Astrocyte (in vitro differentiated cells and primary cell): ENCODE measurements around the gene FAM168A. TPM values are rescaled to one million over a fixed set of nuclear protein-coding genes. Genes with fewer than 3 reads are reported as not detected.
"Not testable (repeated sequence)": the region's sequence is repeated elsewhere in the genome, so short reads cannot be mapped to it uniquely, and the experiment has no call there.

Experiments
- DNase-seq: peaks from one replicate; pipeline ENCODE4 v3.0.0-alpha.2; 2010; ENCODE audit warnings: low read depth
- FAIRE-seq: peaks from 2 replicates; lab custom pipeline; 2011; peaks lifted over from hg19 to GRCh38; lab: Jason Lieb, UNC
- H2AFZ ChIP-seq: 2 replicates; pipeline ENCODE4 v1.6.0; 2012; ENCODE audit warnings: low read depth, low read length, inconsistent platforms
- H3K27ac ChIP-seq: 2 replicates; pipeline ENCODE4 v1.5.1; 2011; ENCODE audit warnings: low read depth, low read length, inconsistent platforms
- H3K27me3 ChIP-seq: 2 replicates; pipeline ENCODE4 v1.6.0; 2011; ENCODE audit warnings: low read length, inconsistent platforms; ENCODE audit not compliant: insufficient read depth
- H3K36me3 ChIP-seq: 2 replicates; pipeline ENCODE4 v1.5.1; 2011; ENCODE audit warnings: low read length, inconsistent platforms; ENCODE audit not compliant: insufficient read depth
- H3K4me1 ChIP-seq: 2 replicates; pipeline ENCODE4 v1.5.1; 2011; ENCODE audit warnings: low read length, inconsistent platforms; ENCODE audit not compliant: insufficient read depth
- H3K4me2 ChIP-seq: 2 replicates; pipeline ENCODE4 v1.6.0; 2012; ENCODE audit warnings: low read length, inconsistent platforms
- H3K4me3 ChIP-seq: 2 replicates; pipeline ENCODE4 v1.5.1; 2011; ENCODE audit warnings: low read depth, mild to moderate bottlenecking, low read length, inconsistent platforms; ENCODE audit not compliant: insufficient read depth
- H3K79me2 ChIP-seq: 2 replicates; pipeline ENCODE4 v1.6.0; 2012; ENCODE audit warnings: mild to moderate bottlenecking, low read length, inconsistent platforms; ENCODE audit not compliant: insufficient read depth
- H3K9ac ChIP-seq: 2 replicates; pipeline ENCODE4 v1.6.0; 2012; ENCODE audit warnings: mild to moderate bottlenecking, low read length, inconsistent platforms
- H3K9me3 ChIP-seq: 2 replicates; pipeline ENCODE4 v1.5.1; 2012; ENCODE audit warnings: low read depth, mild to moderate bottlenecking, low read length, inconsistent platforms; ENCODE audit not compliant: insufficient read depth
- H4K20me1 ChIP-seq: 2 replicates; pipeline ENCODE4 v1.6.0; 2012; ENCODE audit warnings: low read length, inconsistent platforms; ENCODE audit not compliant: insufficient read depth
- H3K27ac Mint-ChIP-seq: one replicate; pipeline ENCODE4 v1.8.0; 2021; ENCODE audit warnings: mild to moderate bottlenecking, mixed read lengths; ENCODE audit not compliant: unreplicated experiment
- H3K27me3 Mint-ChIP-seq: one replicate; pipeline ENCODE4 v1.8.0; 2021; ENCODE audit warnings: low read depth, mixed read lengths; ENCODE audit not compliant: unreplicated experiment
- H3K36me3 Mint-ChIP-seq: one replicate; pipeline ENCODE4 v1.8.0; 2021; ENCODE audit warnings: low read depth, mixed read lengths; ENCODE audit not compliant: unreplicated experiment
- H3K4me1 Mint-ChIP-seq: one replicate; pipeline ENCODE4 v1.8.0; 2021; ENCODE audit warnings: low read depth, mixed read lengths; ENCODE audit not compliant: unreplicated experiment
- H3K4me3 Mint-ChIP-seq: one replicate; pipeline ENCODE4 v1.8.0; 2021; ENCODE audit warnings: mild to moderate bottlenecking, moderate library complexity, mixed read lengths; ENCODE audit not compliant: unreplicated experiment
- H3K9me3 Mint-ChIP-seq: one replicate; pipeline ENCODE4 v1.8.0; 2021; ENCODE audit warnings: mild to moderate bottlenecking, mixed read lengths; ENCODE audit not compliant: unreplicated experiment
- EZH2 ChIP-seq: IDR thresholded peaks from 2 replicates; pipeline ENCODE4 v1.6.1; 2012; ENCODE audit warnings: mild to moderate bottlenecking, low read length, inconsistent platforms; ENCODE audit not compliant: insufficient read depth
- total RNA-seq: library from RNA; stranded (reverse); gene quantifications from 2 replicates; pipeline ENCODE4 v1.2.1, GENCODE V29; 2021
- TF ChIP-seq, protein P1 (sequence below): IDR thresholded peaks from 2 replicates; pipeline ENCODE4 v1.5.1; 2011; ENCODE audit warnings: low read depth, mild to moderate bottlenecking, inconsistent platforms, low read length, moderate library complexity; ENCODE audit not compliant: insufficient read depth

The FAM168A gene
- total RNA-seq, 1 donor from 2014 or later: 44.8 TPM

DNA sequence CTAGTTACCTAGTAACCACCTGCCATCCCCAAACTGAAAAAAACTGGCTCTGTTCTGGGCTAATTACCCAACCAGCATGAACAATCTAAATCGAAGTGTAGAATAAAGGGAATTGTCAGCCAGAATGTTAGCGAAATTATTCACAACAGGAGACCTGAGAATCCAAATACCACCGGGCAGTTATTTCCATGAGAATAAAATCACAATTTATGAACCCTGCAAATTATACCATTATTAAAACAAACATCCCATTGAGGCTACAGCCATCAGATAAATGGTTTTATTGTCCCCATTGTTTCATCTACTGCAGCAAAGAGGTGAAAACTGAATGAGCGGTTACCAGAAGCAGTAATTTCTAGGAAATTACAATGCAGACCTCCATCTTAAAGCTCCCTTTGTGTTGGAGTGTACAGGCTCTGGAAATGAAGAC, 21.7 kb downstream of the FAM168A start:
- no peak for FAIRE-seq
- Mint-ChIP-seq H3K9me3 (peaks cover 4% of the 10 kb centered on the region), H3K36me3 (peaks cover 19% of the 10 kb centered on the region), H3K27me3 (no peaks in the 10 kb centered on the region), H3K4me3 (no peak overlapping the region), H3K27ac (no peak overlapping the region), H3K4me1 (peaks cover 2% of the 10 kb centered on the region)
- DNase-seq: no peak
- Histone ChIP-seq H3K36me3 (no peaks in the 10 kb centered on the region), H3K4me1 (no peaks in the 10 kb centered on the region), H3K27ac (no peak overlapping the region), H4K20me1 (peaks cover 47% of the 10 kb centered on the region), H3K9ac (no peak overlapping the region), H3K9me3 (peaks cover 3% of the 10 kb centered on the region), H3K4me2 (no peak overlapping the region), H3K79me2 (peaks cover 39% of the 10 kb centered on the region), H3K27me3 (no peaks in the 10 kb centered on the region), H2AFZ (no peak overlapping the region), H3K4me3 (no peak overlapping the region)
- TF ChIP-seq EZH2: no peak
- TF ChIP-seq, protein P1, sequence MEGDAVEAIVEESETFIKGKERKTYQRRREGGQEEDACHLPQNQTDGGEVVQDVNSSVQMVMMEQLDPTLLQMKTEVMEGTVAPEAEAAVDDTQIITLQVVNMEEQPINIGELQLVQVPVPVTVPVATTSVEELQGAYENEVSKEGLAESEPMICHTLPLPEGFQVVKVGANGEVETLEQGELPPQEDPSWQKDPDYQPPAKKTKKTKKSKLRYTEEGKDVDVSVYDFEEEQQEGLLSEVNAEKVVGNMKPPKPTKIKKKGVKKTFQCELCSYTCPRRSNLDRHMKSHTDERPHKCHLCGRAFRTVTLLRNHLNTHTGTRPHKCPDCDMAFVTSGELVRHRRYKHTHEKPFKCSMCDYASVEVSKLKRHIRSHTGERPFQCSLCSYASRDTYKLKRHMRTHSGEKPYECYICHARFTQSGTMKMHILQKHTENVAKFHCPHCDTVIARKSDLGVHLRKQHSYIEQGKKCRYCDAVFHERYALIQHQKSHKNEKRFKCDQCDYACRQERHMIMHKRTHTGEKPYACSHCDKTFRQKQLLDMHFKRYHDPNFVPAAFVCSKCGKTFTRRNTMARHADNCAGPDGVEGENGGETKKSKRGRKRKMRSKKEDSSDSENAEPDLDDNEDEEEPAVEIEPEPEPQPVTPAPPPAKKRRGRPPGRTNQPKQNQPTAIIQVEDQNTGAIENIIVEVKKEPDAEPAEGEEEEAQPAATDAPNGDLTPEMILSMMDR: no peak

DNA sequence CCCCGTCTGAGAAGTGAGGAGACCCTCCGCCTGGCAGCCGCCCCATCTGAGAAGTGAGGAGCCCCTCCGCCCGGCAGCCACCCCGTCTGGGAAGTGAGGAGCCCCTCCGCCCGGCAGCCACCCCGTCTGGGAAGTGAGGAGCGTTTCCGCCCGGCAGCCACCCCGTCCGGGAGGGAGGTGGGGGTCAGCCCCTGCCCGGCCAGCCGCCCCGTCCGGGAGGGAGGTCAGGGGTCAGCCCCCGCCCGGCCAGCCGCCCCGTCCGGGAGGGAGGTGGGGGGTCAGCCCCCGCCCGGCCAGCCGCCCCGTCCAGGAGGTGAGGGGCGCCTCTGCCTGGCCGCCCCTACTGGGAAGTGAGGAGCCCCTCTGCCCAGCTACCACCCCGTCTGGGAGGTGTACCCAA, 25.9 kb downstream of the FAM168A start:
- Histone ChIP-seq H4K20me1 (peaks cover 36% of the 10 kb centered on the region), H3K79me2 (peaks cover 45% of the 10 kb centered on the region), H3K4me1 (peaks cover 14% of the 10 kb centered on the region)
- not testable (repeated sequence) for H3K36me3 ChIP-seq, H3K27ac Mint-ChIP-seq, H3K9me3 Mint-ChIP-seq, H3K4me3 Mint-ChIP-seq, H3K4me3 ChIP-seq, H3K27me3 ChIP-seq, H2AFZ ChIP-seq, H3K9me3 ChIP-seq, H3K27me3 Mint-ChIP-seq, H3K4me2 ChIP-seq, H3K9ac ChIP-seq, H3K36me3 Mint-ChIP-seq, H3K27ac ChIP-seq, DNase-seq, FAIRE-seq
- peaks cover 12% of the 10 kb centered on the region for H3K4me1 Mint-ChIP-seq

DNA sequence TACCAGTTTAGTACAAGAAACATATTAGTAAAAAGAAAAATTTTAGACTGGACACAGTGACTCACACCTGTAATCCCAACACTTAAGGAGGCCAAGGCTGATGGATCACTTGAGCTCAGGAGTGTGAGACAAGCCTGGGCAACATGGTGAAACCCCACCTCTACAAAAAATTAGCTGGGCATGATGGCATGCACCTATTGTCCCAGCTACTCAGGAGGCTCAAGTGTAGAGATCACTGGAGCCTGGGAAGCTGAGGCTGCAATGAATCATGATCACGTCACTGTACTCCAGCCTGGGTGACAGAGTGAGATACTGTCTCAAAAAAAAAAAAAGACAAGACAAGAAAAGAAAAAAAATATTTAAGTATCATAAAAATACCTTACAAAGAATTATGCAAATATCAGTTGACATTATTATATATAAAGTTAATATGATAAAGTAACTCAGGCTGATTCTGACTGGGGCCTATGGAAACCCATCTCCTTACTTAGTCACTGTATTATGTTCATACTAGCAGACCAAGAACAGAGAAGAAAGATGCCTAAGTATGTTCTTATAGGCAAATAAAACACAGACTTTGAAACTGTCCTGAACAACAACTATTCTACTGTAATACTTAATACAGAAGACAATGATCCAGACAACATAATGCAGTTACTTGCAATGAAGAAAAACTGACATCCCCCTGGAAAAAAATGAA, 27.3 kb downstream of the FAM168A start:
- H3K27me3 ChIP-seq: no peaks in the 10 kb centered on the region
- H3K36me3 ChIP-seq: no peaks in the 10 kb centered on the region
- no peak overlapping the region for H3K4me3 ChIP-seq
- H3K4me2 ChIP-seq: peak overlapping the region; percentile 30
- H3K9me3 ChIP-seq: peaks cover 3% of the 10 kb centered on the region
- H3K79me2 ChIP-seq: peaks cover 36% of the 10 kb centered on the region
- no peaks in the 10 kb centered on the region for H3K9me3 Mint-ChIP-seq
- H3K27ac Mint-ChIP-seq: peak overlapping the region; percentile 48
- TF ChIP-seq, protein P1: no peak
- TF ChIP-seq EZH2: no peak
- peaks cover 21% of the 10 kb centered on the region for H3K4me1 ChIP-seq
- no peaks in the 10 kb centered on the region for H3K27me3 Mint-ChIP-seq
- FAIRE-seq (no peak), DNase-seq (peak; percentile 75)
- peaks cover 34% of the 10 kb centered on the region for H4K20me1 ChIP-seq
- H2AFZ ChIP-seq: no peak overlapping the region
- H3K9ac ChIP-seq: peak overlapping the region; percentile 34
- no peak overlapping the region for H3K4me3 Mint-ChIP-seq
- H3K4me1 Mint-ChIP-seq: peaks cover 15% of the 10 kb centered on the region
- H3K27ac ChIP-seq: peak overlapping the region; percentile 80
- peaks cover 7% of the 10 kb centered on the region for H3K36me3 Mint-ChIP-seq
